Astrocyte of the spinal cord (primary cell): ENCODE results near the gene NHSL1.

Source experiments
- DNase-seq: peaks from one replicate; pipeline ENCODE4 v3.0.0; 2011; ENCODE audit warnings: low read depth, low spot score
- H3K4me3 ChIP-seq: 2 replicates; pipeline ENCODE4 v1.5.1; 2011; ENCODE audit warnings: low read depth, mild to moderate bottlenecking, low read length, moderate library complexity
- CTCF ChIP-seq: IDR thresholded peaks from 2 replicates; pipeline ENCODE4 v1.5.1; 2012; ENCODE audit warnings: low read depth, mild to moderate bottlenecking, low read length, inconsistent platforms
- in situ Hi-C: cut with HindIII; loops from 2 replicates; pipeline ENCODE4 v1.10.0; 2017; ENCODE audit warnings: low sequenced_read_pairs

The NHSL1 gene

GRCh38 chr6:138485586-138486248 lies 13.6 kb downstream of the NHSL1 start:
- in situ Hi-C loops: no loop called here
- TF ChIP-seq CTCF: no peak
- no peak overlapping the region for H3K4me3 ChIP-seq
- no peak for DNase-seq

DNA sequence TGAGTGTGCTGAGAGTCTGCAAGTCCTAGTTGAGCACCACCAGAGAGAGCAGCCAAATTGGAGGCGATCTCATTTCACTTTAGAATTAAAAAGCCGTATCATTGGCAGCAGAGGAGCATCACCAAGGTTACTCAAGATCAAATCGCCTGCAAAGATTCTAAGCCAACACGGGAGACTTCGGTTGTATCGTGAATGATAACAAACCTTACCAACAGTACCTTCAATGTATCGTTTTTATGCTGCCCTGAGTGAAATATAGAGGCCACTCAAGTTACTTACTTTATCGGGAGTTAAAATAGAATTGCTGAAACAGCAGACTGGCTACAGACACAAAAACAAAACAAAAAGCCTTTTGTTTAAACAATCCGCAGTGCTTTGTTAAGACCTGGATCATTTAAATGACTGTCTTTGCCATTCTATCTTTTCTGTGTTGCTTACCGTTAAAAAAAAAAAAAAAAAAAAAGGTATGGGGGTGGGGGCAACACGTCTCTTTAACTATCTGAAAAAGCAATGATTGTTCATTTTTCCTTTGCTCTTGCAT lies 14.2 kb downstream of the NHSL1 start:
- in situ Hi-C loops: no loop called here
- no peak for TF ChIP-seq CTCF
- H3K4me3 ChIP-seq: no peak overlapping the region
- peak; percentile 43 for DNase-seq

- in situ Hi-C loops: no loop called here
- DNase-seq: no peak
- TF ChIP-seq CTCF: no peak
- no peak overlapping the region for H3K4me3 ChIP-seq
Observed at GRCh38 chr6:138484018-138484731, 15.1 kb downstream of the NHSL1 start.

DNA sequence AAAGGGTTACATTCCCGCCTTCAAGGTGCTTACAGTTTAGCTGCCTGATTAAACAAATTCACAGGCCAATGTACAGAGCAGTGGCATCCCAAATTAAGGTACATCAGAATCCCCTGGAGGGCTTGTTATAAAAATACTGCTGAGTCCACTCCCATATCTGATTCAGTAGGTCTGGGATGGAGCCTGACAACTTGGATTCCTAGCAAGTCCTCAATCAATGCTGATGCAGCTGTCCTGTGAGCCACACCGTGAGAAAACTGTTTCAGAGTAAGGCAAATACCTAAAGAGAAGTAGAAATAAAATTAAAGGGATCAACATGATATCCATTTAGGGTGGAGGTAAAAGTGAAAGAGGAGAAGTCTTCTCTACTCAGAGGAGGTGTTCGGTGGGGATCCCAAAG lies 16.5 kb downstream of the NHSL1 start:
- no peak for DNase-seq
- TF ChIP-seq CTCF: no peak
- H3K4me3 ChIP-seq: no peak overlapping the region
- in situ Hi-C loops: no loop called here

DNA sequence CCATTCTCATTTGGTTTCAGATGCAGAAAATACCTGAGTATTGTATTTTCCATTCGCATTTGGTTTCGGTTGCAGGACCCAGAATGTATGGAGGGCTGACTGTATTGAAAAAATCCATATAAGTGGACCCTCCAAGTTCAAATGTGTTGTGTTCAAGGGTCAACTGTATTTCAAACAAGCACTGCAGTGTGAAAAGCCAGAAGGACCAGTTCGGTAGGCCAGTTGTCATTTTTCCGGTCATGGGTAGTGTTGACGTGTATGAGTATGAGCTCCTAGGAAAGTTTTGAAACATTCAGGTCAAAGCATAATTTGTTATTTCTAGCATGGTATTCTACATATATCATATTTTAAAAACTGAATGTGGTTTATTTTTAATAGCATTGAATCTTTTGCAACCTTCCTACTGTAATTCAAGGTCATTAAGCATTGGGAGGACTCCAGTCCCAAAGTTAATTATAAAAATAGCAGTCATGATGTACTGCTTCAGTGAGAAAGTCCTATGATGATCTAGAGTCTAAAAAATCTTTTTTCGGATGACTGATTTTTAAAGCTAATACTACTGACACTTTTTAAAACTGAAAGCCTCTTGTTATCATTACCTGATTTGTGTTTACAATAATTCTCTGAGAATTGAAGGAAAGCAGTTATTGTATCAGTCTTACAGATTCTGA lies 18.9 kb downstream of the NHSL1 start:
- H3K4me3 ChIP-seq: no peak overlapping the region
- no peak for DNase-seq
- no peak for TF ChIP-seq CTCF
- in situ Hi-C loops: no loop called here

DNA sequence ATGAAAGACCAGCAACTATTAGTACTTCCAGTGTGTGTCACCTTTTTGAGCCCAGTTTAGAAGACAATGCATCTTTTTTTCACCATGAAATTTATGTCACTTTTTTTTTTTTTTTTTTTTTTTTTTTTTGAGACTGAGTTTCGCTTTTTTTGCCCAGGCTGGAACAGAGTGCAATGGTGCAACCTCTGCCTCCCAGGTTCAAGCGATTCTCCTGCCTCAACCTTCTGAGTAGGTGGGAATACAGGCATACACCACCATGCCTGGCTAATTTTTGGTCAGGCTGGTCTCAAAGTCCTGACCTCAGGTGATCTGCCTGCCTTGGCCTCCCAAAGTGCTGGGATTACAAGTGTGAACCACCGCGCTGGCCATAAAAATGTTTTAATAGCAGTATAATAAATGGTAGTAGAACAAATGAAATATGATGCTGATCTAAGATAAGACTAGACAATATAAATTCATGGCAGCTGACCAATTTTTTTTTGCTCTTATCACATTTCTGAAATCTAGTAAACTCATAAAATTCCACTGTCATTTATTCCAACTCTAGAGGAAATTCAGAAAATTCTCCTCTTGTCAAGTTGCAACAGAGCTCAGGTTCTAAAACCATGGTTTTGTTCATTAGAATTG lies 21.3 kb downstream of the NHSL1 start:
- no peak for DNase-seq
- no peak for TF ChIP-seq CTCF
- no peak overlapping the region for H3K4me3 ChIP-seq
- in situ Hi-C loops: no loop called here
